Neural progenitor cell (in vitro differentiated cells): ENCODE results near the gene AGBL4. TPM values are rescaled to one million over a fixed set of nuclear protein-coding genes. Genes with fewer than 3 reads are reported as not detected.

Source experiments
- DNase-seq: peaks from one replicate; pipeline ENCODE4 v3.0.0-alpha.2; 2016; ENCODE audit warnings: low spot score
- H2AFZ ChIP-seq: fragments of 200-600 bp; sonication (generic); replicated peaks from 2 replicates; pipeline ENCODE4 v1.6.1; 2016; ENCODE audit warnings: antibody characterized with exemption
- H3F3A ChIP-seq: fragments of 200-600 bp; sonication (generic); 2 replicates; pipeline ENCODE4 v1.6.1; 2016; ENCODE audit warnings: antibody characterized with exemption, low read depth
- H3K27ac ChIP-seq: fragments of 200-600 bp; sonication (generic); 2 replicates; pipeline ENCODE4 v1.5.1; 2016; ENCODE audit warnings: mild to moderate bottlenecking
- H3K27me3 ChIP-seq: fragments of 200-600 bp; sonication (generic); 2 replicates; pipeline ENCODE4 v1.6.1; 2016; ENCODE audit warnings: mild to moderate bottlenecking, moderate library complexity
- H3K36me3 ChIP-seq: fragments of 200-600 bp; sonication (generic); 2 replicates; pipeline ENCODE4 v1.5.1; 2016
- H3K4me1 ChIP-seq: fragments of 200-600 bp; sonication (generic); 2 replicates; pipeline ENCODE4 v1.6.1; 2016; ENCODE audit warnings: mixed run types
- H3K4me2 ChIP-seq: fragments of 200-600 bp; sonication (generic); 2 replicates; pipeline ENCODE4 v1.6.1; 2016
- H3K4me3 ChIP-seq: fragments of 200-600 bp; sonication (generic); 2 replicates; pipeline ENCODE4 v1.5.1; 2016
- H3K79me2 ChIP-seq: fragments of 200-600 bp; sonication (generic); 2 replicates; pipeline ENCODE4 v1.6.1; 2016; ENCODE audit warnings: low read depth
- H3K9ac ChIP-seq: fragments of 200-600 bp; sonication (generic); 2 replicates; pipeline ENCODE4 v1.6.1; 2016
- H3K9me3 ChIP-seq: fragments of 200-600 bp; sonication (generic); 2 replicates; pipeline ENCODE4 v1.5.1; 2016; ENCODE audit warnings: low read depth
- H4K20me1 ChIP-seq: fragments of 200-600 bp; sonication (generic); 2 replicates; pipeline ENCODE4 v1.6.1; 2016; ENCODE audit warnings: low read depth
- H3K27ac Mint-ChIP-seq: 3 replicates; pipeline ENCODE4 v1.8.0; 2021; ENCODE audit warnings: mixed read lengths
- H3K27me3 Mint-ChIP-seq: 2 replicates; pipeline ENCODE4 v1.8.0; 2022; ENCODE audit warnings: low read depth, mild to moderate bottlenecking, inconsistent platforms, moderate library complexity, mixed read lengths; ENCODE audit not compliant: insufficient read depth
- H3K36me3 Mint-ChIP-seq: 3 replicates; pipeline ENCODE4 v1.8.0; 2021; ENCODE audit warnings: mixed read lengths
- H3K4me1 Mint-ChIP-seq: 3 replicates; pipeline ENCODE4 v1.8.0; 2021; ENCODE audit warnings: mixed read lengths
- H3K4me3 Mint-ChIP-seq: 3 replicates; pipeline ENCODE4 v1.8.0; 2021; ENCODE audit warnings: mild to moderate bottlenecking, moderate library complexity, mixed read lengths
- H3K9me3 Mint-ChIP-seq: 3 replicates; pipeline ENCODE4 v1.8.0; 2020; ENCODE audit warnings: mixed read lengths
- CTCF ChIP-seq: fragments of 200-600 bp; sonication (generic); IDR thresholded peaks from 2 replicates; pipeline ENCODE4 v1.5.1; 2017; ENCODE audit warnings: antibody characterized with exemption, mild to moderate bottlenecking
- EZH2 ChIP-seq: fragments of 200-600 bp; sonication (generic); IDR thresholded peaks from 2 replicates; pipeline ENCODE4 v1.6.1; 2017; ENCODE audit warnings: antibody characterized with exemption, mild to moderate bottlenecking, moderate library complexity
- EZH2phosphoT487 ChIP-seq: fragments of 200-600 bp; sonication (generic); IDR thresholded peaks from 2 replicates; pipeline ENCODE4 v1.6.1; 2017; ENCODE audit warnings: antibody characterized with exemption
- total RNA-seq: library from RNA; depleted of rRNA; stranded (reverse); fragments of >200 nt; gene quantifications from 2 replicates; pipeline ENCODE4 v1.2.3, GENCODE V29; 2015; ENCODE audit warnings: low replicate concordance

AGBL4 gene
- total RNA-seq, 1 donor from 2014 or later: 1.5 TPM

GRCh38 chr1:48710915-48711314 lies 1312.8 kb downstream of the AGBL4 start:
- Histone ChIP-seq H3K9ac (no peak overlapping the region), H3K9me3 (no peaks in the 10 kb centered on the region), H2AFZ (no peak overlapping the region), H3K27ac (no peak overlapping the region), H3K4me3 (no peak overlapping the region), H3K4me1 (peaks cover 12% of the 10 kb centered on the region), H3F3A (no peaks in the 10 kb centered on the region), H3K36me3 (no peaks in the 10 kb centered on the region), H3K27me3 (no peaks in the 10 kb centered on the region), H3K4me2 (no peak overlapping the region), H4K20me1 (no peaks in the 10 kb centered on the region), H3K79me2 (no peaks in the 10 kb centered on the region)
- TF ChIP-seq EZH2 (no peak), EZH2phosphoT487 (no peak), CTCF (no peak)
- Mint-ChIP-seq H3K27ac (no peak overlapping the region), H3K4me3 (no peak overlapping the region), H3K4me1 (peaks cover 5% of the 10 kb centered on the region), H3K27me3 (peaks cover 8% of the 10 kb centered on the region), H3K36me3 (no peaks in the 10 kb centered on the region), H3K9me3 (no peaks in the 10 kb centered on the region)
- no peak for DNase-seq

DNA sequence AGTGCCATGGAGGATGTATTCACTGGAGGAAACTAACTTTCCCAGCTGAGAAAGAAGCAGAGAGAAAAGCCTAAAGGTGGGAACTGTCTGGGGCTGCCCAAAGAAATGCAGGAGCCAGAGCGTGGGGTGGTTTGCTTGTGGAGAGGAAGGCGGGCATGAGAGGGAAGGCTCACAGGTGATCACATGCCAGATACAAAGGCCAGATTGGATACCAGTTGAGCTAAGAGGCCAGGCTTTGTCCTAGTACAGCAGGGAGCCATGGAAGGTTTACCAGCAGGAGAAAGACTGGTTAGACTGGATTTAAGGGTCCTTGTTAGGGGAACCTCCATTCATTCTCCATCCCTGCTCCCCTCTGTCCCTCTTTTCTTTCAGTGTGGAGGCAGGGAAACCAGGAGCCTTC lies 1313.4 kb downstream of the AGBL4 start:
- H3K36me3 Mint-ChIP-seq: no peaks in the 10 kb centered on the region
- peak overlapping the region; percentile 26 for H2AFZ ChIP-seq

DNA sequence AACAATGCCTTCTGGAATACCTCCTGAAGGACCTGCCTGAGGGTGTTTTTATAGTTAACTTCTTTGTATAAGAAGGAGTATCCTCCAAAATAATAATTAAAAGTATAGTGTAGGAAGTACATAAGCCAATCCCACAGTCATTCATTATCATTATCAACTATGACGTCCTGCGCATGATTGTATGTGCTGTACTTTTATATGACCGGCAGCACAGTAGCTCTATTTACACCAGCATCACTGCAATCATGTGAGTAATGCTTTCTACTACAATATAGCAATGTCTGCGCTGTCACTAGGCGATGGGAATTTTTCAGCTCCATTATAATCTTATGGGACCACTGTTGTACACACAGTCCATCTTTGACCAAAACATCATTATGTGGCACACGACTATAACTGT lies 1319.0 kb downstream of the AGBL4 start:
- no peaks in the 10 kb centered on the region for H4K20me1 ChIP-seq
- Mint-ChIP-seq H3K36me3 (no peaks in the 10 kb centered on the region), H3K27ac (no peak overlapping the region), H3K27me3 (peaks cover 2% of the 10 kb centered on the region), H3K9me3 (no peaks in the 10 kb centered on the region), H3K4me3 (no peak overlapping the region), H3K4me1 (no peaks in the 10 kb centered on the region)
- no peak overlapping the region for H2AFZ ChIP-seq
- H3K4me3 ChIP-seq: no peak overlapping the region
- no peak for DNase-seq
- no peaks in the 10 kb centered on the region for H3K4me1 ChIP-seq
- no peaks in the 10 kb centered on the region for H3K9me3 ChIP-seq
- H3K36me3 ChIP-seq: no peaks in the 10 kb centered on the region
- no peaks in the 10 kb centered on the region for H3K79me2 ChIP-seq
- no peaks in the 10 kb centered on the region for H3F3A ChIP-seq
- no peak overlapping the region for H3K9ac ChIP-seq
- no peak for TF ChIP-seq EZH2
- TF ChIP-seq CTCF: no peak
- TF ChIP-seq EZH2phosphoT487: no peak
- no peak overlapping the region for H3K27ac ChIP-seq
- H3K4me2 ChIP-seq: no peak overlapping the region
- H3K27me3 ChIP-seq: no peaks in the 10 kb centered on the region

More for the DNA sequence above, 1313.4 kb downstream of the AGBL4 start:
- no peak overlapping the region for H3K4me3 ChIP-seq
- H3F3A ChIP-seq: no peaks in the 10 kb centered on the region
- H3K27me3 ChIP-seq: no peaks in the 10 kb centered on the region
- peak overlapping the region; percentile 27 for H3K4me2 ChIP-seq
- H4K20me1 ChIP-seq: no peaks in the 10 kb centered on the region
- Mint-ChIP-seq H3K4me1 (peaks cover 5% of the 10 kb centered on the region), H3K9me3 (no peaks in the 10 kb centered on the region), H3K4me3 (no peak overlapping the region), H3K27me3 (peaks cover 8% of the 10 kb centered on the region), H3K27ac (no peak overlapping the region)
- H3K36me3 ChIP-seq: no peaks in the 10 kb centered on the region
- peaks cover 12% of the 10 kb centered on the region for H3K4me1 ChIP-seq
- H3K9me3 ChIP-seq: no peaks in the 10 kb centered on the region
- DNase-seq: peak; percentile 38
- no peaks in the 10 kb centered on the region for H3K79me2 ChIP-seq
- H3K9ac ChIP-seq: no peak overlapping the region
- no peak for TF ChIP-seq EZH2phosphoT487
- no peak for TF ChIP-seq EZH2
- TF ChIP-seq CTCF: no peak
- H3K27ac ChIP-seq: no peak overlapping the region

- no peak overlapping the region for H3K4me2 ChIP-seq
- no peak overlapping the region for H2AFZ ChIP-seq
- Mint-ChIP-seq H3K4me3 (no peak overlapping the region), H3K36me3 (no peaks in the 10 kb centered on the region), H3K9me3 (no peaks in the 10 kb centered on the region), H3K27ac (no peak overlapping the region), H3K27me3 (peaks cover 7% of the 10 kb centered on the region), H3K4me1 (no peaks in the 10 kb centered on the region)
- H3F3A ChIP-seq: no peaks in the 10 kb centered on the region
- no peaks in the 10 kb centered on the region for H3K36me3 ChIP-seq
- no peak overlapping the region for H3K27ac ChIP-seq
- no peak for DNase-seq
- no peaks in the 10 kb centered on the region for H3K4me1 ChIP-seq
- H3K27me3 ChIP-seq: no peaks in the 10 kb centered on the region
- no peak for TF ChIP-seq EZH2phosphoT487
- TF ChIP-seq CTCF: no peak
- TF ChIP-seq EZH2: no peak
- H3K9me3 ChIP-seq: no peaks in the 10 kb centered on the region
- H3K79me2 ChIP-seq: no peaks in the 10 kb centered on the region
- no peak overlapping the region for H3K4me3 ChIP-seq
- no peak overlapping the region for H3K9ac ChIP-seq
- no peaks in the 10 kb centered on the region for H4K20me1 ChIP-seq
Measured at GRCh38 chr1:48701445-48701844, 1322.3 kb downstream of the AGBL4 start.
